Thyroid gland (tissue), 4 donors: Measurements from ENCODE around the gene UNC13D.

ENCODE experiments used
- CTCF ChIP-seq, 6 experiments: fragments of 200-600 bp in 3 of 6; fragments of 450-650 bp in 3 of 6; sonication (generic) in 3 of 6; IDR thresholded peaks; one replicate each; pipeline ENCODE4 v1.5.1; 2016 to 2019; ENCODE audit warnings: antibody characterized with exemption in 6 of 6, mild to moderate bottlenecking in 2 of 6, inconsistent platforms in 1 of 6, moderate library complexity in 1 of 6
- POLR2A ChIP-seq, 2 donors: fragments of 450-650 bp; IDR thresholded peaks; one replicate each; pipeline ENCODE4 v1.6.1; 2017; ENCODE audit warnings: antibody characterized with exemption in 2 of 2, mild to moderate bottlenecking in 2 of 2, moderate library complexity in 1 of 2

GRCh38 chr17:75880266-75880665 is 36.1 kb upstream of the UNC13D start:
- TF ChIP-seq CTCF (IDR thresholded peaks at IDR 0.05) (no peak), POLR2A (IDR thresholded peaks at IDR 0.05) (no peak)
